Measurements from ENCODE around the gene CORO1C. TPM values are rescaled to one million over a fixed set of nuclear protein-coding genes. Genes with fewer than 3 reads are reported as not detected.

The CORO1C gene
- total and polyA plus RNA-seq, 2 donors (not counting 3 experiments of a cell fraction or from before 2014, with no cell fraction given), result 150 to 240 TPM

DNA sequence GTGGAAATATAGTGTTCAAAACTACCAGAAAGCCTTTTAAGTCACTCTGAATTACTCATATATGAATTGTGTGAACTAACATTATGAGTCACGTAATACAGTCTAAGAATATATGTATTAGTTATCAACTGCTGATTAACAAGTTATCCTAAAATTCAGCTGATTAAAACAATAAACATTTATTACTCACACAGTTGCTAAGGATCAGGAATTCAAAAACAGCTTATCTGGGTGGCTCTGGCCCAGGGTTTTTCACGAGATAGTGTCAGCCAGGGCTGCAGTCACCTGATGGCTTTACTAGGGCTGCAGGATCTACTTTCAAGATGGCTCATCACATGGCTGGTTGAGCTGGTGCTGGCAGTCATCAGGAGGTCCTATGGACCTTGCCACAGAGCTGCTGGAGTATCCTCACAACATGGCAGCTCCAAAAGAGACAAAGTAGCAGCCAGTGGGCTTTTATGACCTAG lies 36.5 kb downstream of the CORO1C start:
- TF ChIP-seq GATA2 (IDR thresholded peaks at IDR 0.05; ENCODE audit: insufficient read depth, insufficient read length, low read depth, low read length), result peak; percentile 56
- peak; percentile 43 for TF ChIP-seq JUN (IDR thresholded peaks at IDR 0.05; ENCODE audit: borderline replicate concordance, insufficient read depth, insufficient read length, low read depth)
- no peak for TF ChIP-seq MYC (IDR thresholded peaks at IDR 0.05; ENCODE audit: low read depth, low read length)
- no peak for TF ChIP-seq POLR2AphosphoS5 (IDR thresholded peaks at IDR 0.05; ENCODE audit: insufficient read depth, low read depth, low read length)
- no peak for TF ChIP-seq EZH2 (IDR thresholded peaks at IDR 0.05; ENCODE audit: borderline replicate concordance, low read depth, low read length, severe bottlenecking)
- no peak for TF ChIP-seq MAX (IDR thresholded peaks at IDR 0.05; ENCODE audit: insufficient read depth, insufficient read length)
- TF ChIP-seq FOS (IDR thresholded peaks at IDR 0.05; ENCODE audit: borderline replicate concordance, insufficient read depth, low read length), result peak; percentile 39
- TF ChIP-seq CTCF (IDR thresholded peaks at IDR 0.05; ENCODE audit: extremely low read depth in 1 of 2, insufficient read depth in 1 of 2, low read depth in 1 of 2, low read length in 2 of 2), result no peak
- no peak for TF ChIP-seq POLR2A (IDR thresholded peaks at IDR 0.05; ENCODE audit: low read depth, low read length)
- dilution Hi-C loops (cut with MboI; ENCODE audit: extremely low pct_ligation_motif_present, low sequenced_read_pairs) (no loop called here), intact Hi-C loops (cut with micrococcal nuclease) (no loop called here)
- Histone ChIP-seq H3K9me3 (replicated peaks; ENCODE audit: control insufficient read depth, insufficient read depth, low read length) (no peaks in the 10 kb centered on the region), H3K4me3 (replicated peaks in 1 of 3; ENCODE audit: insufficient read depth in 1 of 3, low read depth in 1 of 3, low read length in 3 of 3) (no peak overlapping the region), H3K4me1 (ENCODE audit: control insufficient read depth, extremely low read depth, insufficient read depth, low read length) (peaks cover 28% of the 10 kb centered on the region), H2AFZ (ENCODE audit: low read depth, low read length) (no peak overlapping the region), H3K27me3 (ENCODE audit: control insufficient read depth in 2 of 2, insufficient read depth in 2 of 2, low read length in 2 of 2) (no peaks in the 10 kb centered on the region), H3K27ac (ENCODE audit: insufficient read depth, low read depth, low read length) (no peak overlapping the region), H4K20me1 (replicated peaks; ENCODE audit: control insufficient read depth, extremely low read depth, insufficient read depth, low read length) (no peaks in the 10 kb centered on the region), H3K79me2 (ENCODE audit: control insufficient read depth, insufficient read depth, low read length) (peaks cover 77% of the 10 kb centered on the region), H3K9ac (replicated peaks; ENCODE audit: extremely low read depth, insufficient read depth, low read length) (no peak overlapping the region), H3K4me2 (ENCODE audit: insufficient read depth, low read length) (no peak overlapping the region), H3K36me3 (ENCODE audit: control insufficient read depth in 2 of 2, extremely low read depth in 1 of 2, insufficient read depth in 2 of 2, low read length in 2 of 2) (peaks cover 4 to 8% of the 10 kb centered on the region in 2 experiments), H3K9me1 (replicated peaks; ENCODE audit: control insufficient read depth, extremely low read depth, insufficient read depth, low read length) (no peaks in the 10 kb centered on the region)
- DNase-seq (ENCODE audit: low read depth, low spot score) (peak; percentile 53), FAIRE-seq (peak; percentile 12)
- ChIA-PET POLR2A (no interaction called here), CTCF (interaction anchor here (0.6 to 1.4 kb wide), 5 partner anchors 10 to 35 kb away, joined by 3 to 5 read pairs (median 4); no protein-coding TSS in a partner anchor)
- no TSS peak for BruUV-seq (replicated peaks)

All from endothelial cell of umbilical vein (primary cell).